Bronchial epithelial cell (primary cell): Measurements from ENCODE around the gene CADM1. TPM values are rescaled to one million over a fixed set of nuclear protein-coding genes. Genes with fewer than 3 reads are reported as not detected.

Experiments used
- DNase-seq: peaks from one replicate; pipeline ENCODE4 v3.0.0-alpha.2; 2010; ENCODE audit warnings: low read depth
- FAIRE-seq: peaks from 2 replicates; lab custom pipeline; 2011; peaks lifted over from hg19 to GRCh38; lab: Jason Lieb, UNC
- H3K27me3 ChIP-seq: 2 replicates; pipeline ENCODE4 v1.5.1; 2011; ENCODE audit warnings: low read length; ENCODE audit not compliant: control insufficient read depth, insufficient read depth
- H3K36me3 ChIP-seq: 2 replicates; pipeline ENCODE4 v1.5.1; 2011; ENCODE audit warnings: low read length; ENCODE audit not compliant: control insufficient read depth, insufficient read depth
- H3K4me3 ChIP-seq: 2 replicates; pipeline ENCODE4 v1.5.1; 2011; ENCODE audit warnings: mild to moderate bottlenecking, low read depth, low read length, control low read depth
- total RNA-seq: library from RNA; depleted of rRNA; stranded (reverse); fragments of >200 nt; gene quantifications from 2 replicates; pipeline ENCODE4 v1.2.1, GENCODE V29; 2014
- TF ChIP-seq, protein P1 (sequence below): IDR thresholded peaks from 2 replicates; pipeline ENCODE4 v1.5.1; 2011; ENCODE audit warnings: mild to moderate bottlenecking, moderate library complexity, low read length, control low read depth, inconsistent platforms; ENCODE audit not compliant: insufficient read depth, severe bottlenecking

The CADM1 gene
- total RNA-seq, 1 donor from 2014 or later, result 1.6 TPM

GRCh38 chr11:115247953-115248352, 256.3 kb downstream of the CADM1 start:
- FAIRE-seq (no peak), DNase-seq (no peak)
- Histone ChIP-seq H3K27me3 (no peaks in the 10 kb centered on the region), H3K4me3 (no peak overlapping the region), H3K36me3 (no peaks in the 10 kb centered on the region)
- TF ChIP-seq, protein P1, sequence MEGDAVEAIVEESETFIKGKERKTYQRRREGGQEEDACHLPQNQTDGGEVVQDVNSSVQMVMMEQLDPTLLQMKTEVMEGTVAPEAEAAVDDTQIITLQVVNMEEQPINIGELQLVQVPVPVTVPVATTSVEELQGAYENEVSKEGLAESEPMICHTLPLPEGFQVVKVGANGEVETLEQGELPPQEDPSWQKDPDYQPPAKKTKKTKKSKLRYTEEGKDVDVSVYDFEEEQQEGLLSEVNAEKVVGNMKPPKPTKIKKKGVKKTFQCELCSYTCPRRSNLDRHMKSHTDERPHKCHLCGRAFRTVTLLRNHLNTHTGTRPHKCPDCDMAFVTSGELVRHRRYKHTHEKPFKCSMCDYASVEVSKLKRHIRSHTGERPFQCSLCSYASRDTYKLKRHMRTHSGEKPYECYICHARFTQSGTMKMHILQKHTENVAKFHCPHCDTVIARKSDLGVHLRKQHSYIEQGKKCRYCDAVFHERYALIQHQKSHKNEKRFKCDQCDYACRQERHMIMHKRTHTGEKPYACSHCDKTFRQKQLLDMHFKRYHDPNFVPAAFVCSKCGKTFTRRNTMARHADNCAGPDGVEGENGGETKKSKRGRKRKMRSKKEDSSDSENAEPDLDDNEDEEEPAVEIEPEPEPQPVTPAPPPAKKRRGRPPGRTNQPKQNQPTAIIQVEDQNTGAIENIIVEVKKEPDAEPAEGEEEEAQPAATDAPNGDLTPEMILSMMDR, result no peak

- FAIRE-seq, result no peak
- no peaks in the 10 kb centered on the region for H3K36me3 ChIP-seq
- no peaks in the 10 kb centered on the region for H3K27me3 ChIP-seq
- TF ChIP-seq, protein P1, result no peak
- DNase-seq, result no peak
- no peak overlapping the region for H3K4me3 ChIP-seq
These were observed 256.9 kb downstream of the CADM1 start for GRCh38 chr11:115247361-115247760.

DNA sequence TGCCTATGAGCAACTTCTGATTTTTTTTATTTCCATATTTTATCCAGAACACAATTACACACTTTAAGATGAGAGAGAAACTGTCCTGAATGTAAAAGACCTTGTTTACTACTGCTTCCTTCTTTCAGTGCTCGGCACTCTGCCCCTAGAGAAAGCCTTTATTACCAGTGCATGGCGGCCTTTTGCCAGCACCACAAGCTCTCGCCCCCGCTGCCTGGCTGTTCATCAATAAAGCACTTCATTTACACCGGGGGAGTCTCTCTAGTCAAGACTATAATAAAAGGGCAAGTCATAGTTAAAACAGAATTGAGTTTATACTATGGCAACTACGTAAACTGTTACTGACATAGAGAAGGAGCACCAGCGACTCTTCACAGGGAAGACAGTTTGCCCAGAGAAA, 259.5 kb downstream of the CADM1 start:
- Histone ChIP-seq H3K36me3 (no peaks in the 10 kb centered on the region), H3K4me3 (no peak overlapping the region), H3K27me3 (no peaks in the 10 kb centered on the region)
- TF ChIP-seq, protein P1, result no peak
- FAIRE-seq, result no peak
- DNase-seq, result no peak

GRCh38 chr11:115244296-115244695, 259.9 kb downstream of the CADM1 start:
- FAIRE-seq (no peak), DNase-seq (no peak)
- no peaks in the 10 kb centered on the region for H3K36me3 ChIP-seq
- TF ChIP-seq, protein P1, result no peak
- no peak overlapping the region for H3K4me3 ChIP-seq
- no peaks in the 10 kb centered on the region for H3K27me3 ChIP-seq

GRCh38 chr11:115242982-115243381, 261.2 kb downstream of the CADM1 start:
- FAIRE-seq (no peak), DNase-seq (peak; percentile 25)
- Histone ChIP-seq H3K36me3 (no peaks in the 10 kb centered on the region), H3K27me3 (no peaks in the 10 kb centered on the region), H3K4me3 (no peak overlapping the region)
- TF ChIP-seq, protein P1, result no peak

GRCh38 chr11:115241899-115242298, 262.3 kb downstream of the CADM1 start:
- DNase-seq (no peak), FAIRE-seq (no peak)
- H3K4me3 ChIP-seq, result no peak overlapping the region
- no peaks in the 10 kb centered on the region for H3K36me3 ChIP-seq
- TF ChIP-seq, protein P1, result no peak
- H3K27me3 ChIP-seq, result no peaks in the 10 kb centered on the region
